Activated CD4-positive, alpha-beta T cell treated with anti-CD3 and anti-CD28 coated beads, Interleukin-2, Interleukin-4, amounts not matched to agents 100 ng/mL and 50 ng/mL, durations not matched to agents 16 hours and 8 hours (primary cell): Measurements from ENCODE around the gene MPO.

ENCODE experiments used
- DNase-seq: peaks from one replicate; pipeline ENCODE4 v3.0.0-alpha.2; 2020; ENCODE audit warnings: low spot score

Gene MPO

DNA sequence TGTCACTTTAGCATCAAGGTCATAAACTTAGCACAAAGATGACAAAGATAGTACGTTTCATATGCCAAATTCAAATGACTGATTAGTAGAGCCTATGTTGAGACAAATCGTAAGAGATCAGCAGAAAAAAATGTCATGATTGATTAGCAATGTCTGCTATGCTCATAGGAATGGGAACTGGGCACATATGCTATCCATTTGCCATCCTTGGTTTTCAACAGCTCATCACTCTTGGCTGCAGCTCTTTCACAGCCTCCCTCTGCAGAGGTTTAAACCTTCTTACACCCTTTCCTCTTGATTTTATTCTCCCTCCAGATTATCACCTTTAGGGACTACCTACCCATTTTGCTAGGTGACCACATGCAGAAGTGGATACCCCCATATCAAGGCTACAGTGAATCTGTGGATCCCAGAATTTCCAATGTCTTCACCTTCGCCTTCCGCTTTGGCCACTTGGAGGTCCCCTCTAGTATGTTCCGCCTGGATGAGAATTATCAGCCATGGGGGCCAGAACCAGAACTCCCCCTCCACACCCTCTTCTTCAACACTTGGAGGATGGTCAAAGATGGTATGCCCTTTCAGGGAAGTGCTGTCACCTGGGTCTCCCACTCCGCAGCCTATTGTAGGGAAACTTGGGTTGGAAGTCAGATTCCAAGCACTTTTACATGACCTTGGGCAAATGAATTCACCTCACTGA, 16.2 kb downstream of the MPO start:
- DNase-seq = no peak

GRCh38 chr17:58263773-58264172, 17.0 kb downstream of the MPO start:
- DNase-seq = no peak

DNA sequence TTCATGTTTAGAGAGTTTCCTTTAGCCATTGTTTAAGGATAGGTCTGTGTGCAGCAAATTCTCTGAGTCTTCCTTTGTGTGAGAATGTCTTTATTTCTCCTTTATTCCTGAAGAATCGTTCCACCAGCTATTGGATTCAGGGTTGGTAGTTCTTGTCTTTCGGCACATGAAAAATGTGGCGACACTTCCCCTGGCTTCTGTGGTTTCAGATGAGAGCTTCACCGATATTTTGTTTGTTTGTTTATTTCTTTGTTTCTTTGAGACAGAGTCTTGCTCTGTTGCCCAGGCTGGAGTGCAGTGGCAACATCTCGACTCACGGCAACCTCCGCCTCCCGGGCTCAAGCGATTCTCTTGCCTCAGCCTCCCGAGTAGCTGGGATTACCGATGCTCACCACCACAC, 18.6 kb downstream of the MPO start:
- no peak for DNase-seq

DNA sequence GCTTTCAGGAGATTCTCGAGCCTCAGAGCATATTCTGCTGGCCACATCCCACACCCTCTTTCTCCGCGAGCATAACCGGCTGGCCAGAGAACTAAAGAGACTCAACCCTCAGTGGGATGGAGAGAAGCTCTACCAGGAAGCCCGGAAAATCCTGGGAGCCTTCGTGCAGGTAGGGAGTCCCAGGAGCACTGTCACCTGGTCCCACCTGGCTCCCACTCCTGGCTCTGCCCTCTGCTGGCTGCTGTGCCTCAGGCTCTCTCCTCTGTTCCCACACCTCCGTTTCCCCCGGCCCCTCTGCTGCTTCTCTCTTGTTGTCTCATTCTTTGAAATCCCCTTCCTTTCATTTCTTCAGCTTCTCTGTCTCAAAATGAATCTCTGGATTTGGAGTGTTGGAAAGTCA, 25.9 kb downstream of the MPO start:
- no peak for DNase-seq

DNA sequence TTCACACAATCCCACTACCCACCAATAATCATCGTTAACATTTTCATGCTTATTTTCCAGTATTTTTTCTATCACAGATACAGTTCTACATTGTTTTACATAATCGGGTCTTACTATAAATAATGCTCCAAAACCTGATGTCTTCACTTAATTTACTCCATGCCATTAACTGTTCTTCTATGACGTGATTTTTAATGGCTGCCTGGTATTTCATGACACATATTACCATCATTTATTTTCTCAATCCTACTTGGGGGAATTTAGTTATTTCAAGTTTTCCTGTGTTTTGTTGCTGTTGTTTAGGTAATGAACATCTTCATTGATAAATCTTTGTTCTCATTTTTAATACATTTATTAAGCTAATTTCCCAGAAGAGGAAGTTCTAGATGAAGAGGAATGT, 27.7 kb downstream of the MPO start:
- DNase-seq = no peak

GRCh38 chr17:58252141-58252540, 28.6 kb downstream of the MPO start:
- DNase-seq = no peak

DNA sequence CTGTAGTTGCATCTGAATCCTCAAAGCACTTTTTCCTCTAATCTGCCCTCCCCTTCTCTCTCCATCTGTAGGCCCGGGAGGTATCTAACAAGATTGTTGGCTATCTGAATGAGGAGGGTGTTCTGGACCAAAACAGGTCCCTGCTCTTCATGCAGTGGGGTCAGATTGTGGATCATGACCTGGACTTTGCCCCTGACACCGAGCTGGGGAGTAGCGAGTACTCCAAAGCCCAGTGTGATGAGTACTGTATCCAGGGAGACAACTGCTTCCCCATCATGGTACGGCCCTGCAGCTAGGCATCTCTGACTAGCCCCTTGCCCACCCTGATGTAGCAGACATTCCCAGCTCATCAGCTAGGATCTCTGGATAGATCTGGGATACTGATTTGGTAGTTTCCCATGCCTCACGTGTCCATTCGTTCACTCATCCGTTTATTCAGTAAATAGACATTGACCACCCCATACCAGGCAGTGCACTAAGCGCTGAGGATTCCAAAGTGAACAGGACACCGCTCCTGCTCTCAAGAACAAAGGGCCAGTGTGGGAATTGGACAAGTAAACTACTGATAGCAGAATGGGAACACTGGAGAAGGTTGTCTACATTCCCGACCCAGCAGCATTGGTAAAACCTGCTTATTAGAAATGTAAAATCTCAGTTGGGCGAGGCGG, 30.3 kb downstream of the MPO start:
- no peak for DNase-seq

GRCh38 chr17:58249270-58250133, 31.2 kb downstream of the MPO start:
- DNase-seq = peak; percentile 77

DNA sequence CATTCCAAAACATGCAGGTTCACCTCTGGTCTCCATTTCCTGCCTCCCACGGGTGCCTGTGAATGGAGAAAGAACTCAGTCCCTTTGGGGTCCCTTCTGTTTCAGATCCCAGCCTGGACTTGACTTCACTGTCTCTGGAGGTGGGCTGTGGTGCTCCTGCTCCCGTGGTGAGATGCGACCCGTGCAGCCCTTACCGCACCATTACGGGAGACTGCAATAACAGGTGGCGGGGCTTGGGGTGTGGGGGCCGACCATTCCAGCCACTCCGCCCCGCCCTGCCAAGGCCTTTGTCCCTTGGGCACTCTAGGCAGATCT, 31.8 kb downstream of the MPO start:
- no peak for DNase-seq

- no peak for DNase-seq
Measured at GRCh38 chr17:58247511-58248363, 33.0 kb downstream of the MPO start.

GRCh38 chr17:58246781-58247180, 34.0 kb downstream of the MPO start:
- no peak for DNase-seq

GRCh38 chr17:58246104-58246740, 34.5 kb downstream of the MPO start:
- no peak for DNase-seq

GRCh38 chr17:58245428-58246103, 35.2 kb downstream of the MPO start:
- no peak for DNase-seq

GRCh38 chr17:58244963-58245362, 35.8 kb downstream of the MPO start:
- no peak for DNase-seq

GRCh38 chr17:58242171-58242784, 38.5 kb downstream of the MPO start:
- DNase-seq = peak; percentile 70

DNA sequence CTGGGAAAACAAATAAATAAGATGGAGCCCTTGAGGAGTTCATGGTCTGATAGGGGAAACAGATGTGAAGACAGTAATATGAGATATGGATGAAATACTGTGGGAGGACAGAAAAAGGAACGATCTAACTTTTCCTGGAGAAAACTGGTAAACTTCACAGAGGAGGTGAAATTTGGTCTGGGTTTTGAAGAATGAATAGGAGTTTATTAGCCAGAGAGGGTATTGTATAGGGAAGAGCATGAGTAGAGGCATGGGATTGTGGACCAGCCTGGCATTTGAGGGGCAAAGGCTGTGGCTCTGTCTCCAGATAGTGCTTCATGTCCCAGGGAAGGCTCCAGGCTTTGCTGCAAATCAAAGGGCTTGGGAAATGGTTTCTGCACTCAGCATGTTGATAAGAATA, 40.7 kb downstream of the MPO start:
- no peak for DNase-seq

- DNase-seq = no peak
Measured at GRCh38 chr17:58238147-58238634, 42.5 kb downstream of the MPO start, which contains the start of gene LPO. Gene LPO, plus strand, starts transcription at chr17:58238584. Its CDS starts 4,396 bp downstream, at chr17:58242980.

- DNase-seq = no peak
Measured at GRCh38 chr17:58236394-58236793, 44.3 kb downstream of the MPO start.

DNA sequence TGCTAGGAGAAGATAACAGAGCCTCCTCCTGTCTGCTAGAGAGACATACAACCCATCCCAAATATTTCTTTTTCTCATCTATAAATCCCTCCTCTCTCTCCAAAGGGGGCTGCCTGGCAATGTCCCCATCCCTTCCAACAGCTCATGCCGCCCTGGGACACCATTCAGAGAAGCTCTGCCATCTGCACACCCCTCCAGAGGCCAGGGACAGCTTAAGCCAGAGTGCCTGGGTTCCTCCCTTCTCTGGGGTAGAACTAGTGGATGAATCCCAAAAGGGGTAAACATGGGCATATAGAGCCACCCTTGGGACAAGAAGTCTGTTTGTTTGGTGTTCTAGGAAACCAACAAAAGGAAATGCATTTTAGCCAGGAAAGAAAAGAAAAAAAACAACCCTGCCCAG, 44.9 kb downstream of the MPO start:
- no peak for DNase-seq

DNA sequence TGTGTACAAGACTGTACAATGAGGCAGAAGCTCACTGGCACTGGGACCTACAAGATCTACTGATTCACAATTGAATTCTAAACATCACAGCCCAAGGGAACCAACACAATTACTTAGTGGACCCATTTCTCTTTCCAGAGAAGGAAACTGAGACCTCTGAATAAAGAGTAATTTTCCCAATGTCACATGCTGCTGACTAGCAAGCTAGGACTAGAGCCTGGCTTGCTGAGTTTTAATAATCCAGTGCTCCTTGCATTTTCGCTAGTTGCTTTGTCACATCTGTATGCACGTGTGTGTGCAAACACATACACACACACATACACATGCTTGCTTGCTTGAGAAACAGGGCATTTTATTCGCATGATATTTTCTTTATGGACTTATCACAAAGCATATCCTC, 46.2 kb downstream of the MPO start:
- no peak for DNase-seq
